ENCODE measurements around the gene MS4A18. TPM values are rescaled to one million over a fixed set of nuclear protein-coding genes. Genes with fewer than 3 reads are reported as not detected.

The MS4A18 gene
- not detected in 2 replicates for total RNA-seq

DNA sequence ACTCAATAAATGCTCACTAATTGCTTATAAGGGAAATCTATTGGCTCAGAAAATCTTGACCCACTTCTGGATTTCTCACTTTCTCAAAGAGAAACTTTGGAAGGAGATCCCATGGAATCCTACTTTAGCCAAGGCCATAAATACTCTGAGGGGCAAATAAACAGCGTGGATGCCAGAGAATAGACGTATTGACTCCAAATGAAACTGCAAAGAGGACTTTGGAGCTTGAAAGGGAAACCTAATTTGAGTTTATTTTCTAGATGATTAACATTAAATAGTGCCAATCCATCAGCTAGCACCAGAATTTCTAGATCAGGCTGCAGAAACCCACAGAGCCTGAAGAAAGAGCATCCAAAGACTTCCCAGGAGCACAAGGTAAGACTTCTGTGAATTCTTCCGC lies at the start of gene MS4A18:
Gene MS4A18 (plus strand): TSS at position 301 of the 400 bp plus-strand sequence.

DNA sequence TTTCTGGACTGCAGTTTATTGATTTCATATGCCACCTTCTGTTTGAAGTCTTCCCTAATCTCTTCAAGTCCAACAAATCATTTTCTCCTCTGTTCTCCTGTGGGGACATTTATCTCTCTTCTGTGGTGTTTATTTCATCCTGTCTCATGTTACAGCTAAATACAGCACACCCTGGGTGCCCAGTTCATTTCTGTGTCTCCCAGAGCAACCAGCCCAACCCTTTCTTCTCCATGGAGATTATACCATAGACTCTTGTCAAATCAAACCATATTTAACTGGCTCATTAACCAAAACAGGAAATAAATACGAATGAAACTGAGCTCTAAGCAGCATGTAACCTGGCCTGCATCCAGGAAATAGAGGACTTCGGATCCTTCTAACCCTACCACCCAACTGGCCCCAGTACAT lies 25.2 kb upstream of the MS4A18 start, which contains the start of gene MS4A8:
Gene MS4A8 (plus strand): TSS at position 329 of the 408 bp plus-strand sequence. CDS start 1,249 bp downstream, outside the sequence.

DNA sequence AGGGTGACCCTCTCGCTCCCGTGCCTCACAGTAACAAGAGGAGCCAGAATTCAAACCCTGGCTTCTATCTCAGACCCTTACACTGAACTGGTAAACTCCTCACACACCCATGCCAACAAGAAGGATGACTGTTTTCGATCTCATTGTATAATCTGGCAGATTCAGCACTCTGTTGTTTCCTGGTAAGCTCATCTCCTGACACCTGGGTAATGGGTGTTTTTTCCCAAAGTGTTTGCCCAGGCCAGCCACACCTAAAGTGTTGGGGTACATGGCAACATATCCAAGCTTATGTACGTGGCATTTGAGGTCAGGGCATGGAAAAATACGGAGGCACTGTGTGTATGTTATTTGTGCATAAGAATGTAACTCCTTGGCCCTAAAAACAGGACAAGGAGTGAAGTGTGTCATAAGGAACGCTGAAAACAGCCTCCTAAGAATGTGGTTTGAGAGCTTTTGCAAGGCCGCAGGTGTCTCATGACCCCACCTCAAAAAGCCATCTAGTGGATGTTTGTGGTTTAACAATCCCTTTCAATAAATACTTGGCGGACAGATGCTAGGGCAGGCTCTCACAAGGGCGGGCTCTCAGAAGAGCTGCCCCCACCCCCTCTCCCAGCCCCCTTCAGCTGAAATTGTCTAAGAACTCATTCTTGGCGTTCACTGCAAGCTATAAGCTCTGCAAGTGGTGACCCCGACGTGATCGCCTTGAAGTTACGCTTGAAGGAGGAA lies 31.9 kb downstream of the MS4A18 start, which contains the start of gene MS4A15:
Gene MS4A15 (plus strand): TSS at position 561 of the 726 bp plus-strand sequence. CDS start 6,867 bp downstream, outside the sequence.

DNA sequence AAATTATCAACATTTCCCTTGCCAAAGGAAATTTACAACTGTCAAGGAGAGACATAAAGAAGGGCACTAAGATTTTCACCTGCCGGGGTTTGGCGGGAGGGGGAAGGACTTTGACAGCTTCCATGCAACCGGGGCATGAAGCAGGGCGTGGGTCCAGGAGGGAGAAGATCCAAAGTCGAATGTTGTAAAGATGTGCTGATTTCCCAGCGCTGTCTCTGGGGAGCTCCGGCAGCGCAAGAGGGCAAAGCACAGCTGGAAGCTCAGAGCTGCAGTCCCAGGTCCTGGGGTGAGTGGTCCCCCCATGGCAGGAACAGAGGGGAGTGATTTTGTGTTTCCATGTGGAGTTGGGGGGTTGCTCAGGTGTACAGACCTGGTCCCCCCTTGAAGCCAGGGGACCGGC lies 60.6 kb downstream of the MS4A18 start, which contains the start of gene MS4A10:
Gene MS4A10 (plus strand): TSS at position 198 of the 400 bp plus-strand sequence. CDS start 5,003 bp downstream, outside the sequence.

Other genes with a start within 250 kb of the MS4A18 start
- not detected in 2 replicates for gene MS4A12, start 231.9 kb upstream of the MS4A18 start, total RNA-seq
- not detected in 2 replicates for gene MS4A13, start 209.3 kb upstream of the MS4A18 start, total RNA-seq
- gene MS4A8, start 25.1 kb upstream of the MS4A18 start, total RNA-seq = not detected in 2 replicates
- gene MS4A15, start 32.1 kb downstream of the MS4A18 start, total RNA-seq = not detected in 2 replicates
- not detected in 2 replicates for gene MS4A10, start 60.6 kb downstream of the MS4A18 start, total RNA-seq
- 34.1 and 38.9 TPM in 2 replicates for gene CCDC86, start 117.4 kb downstream of the MS4A18 start, total RNA-seq
- gene PTGDR2, start 131.2 kb downstream of the MS4A18 start, total RNA-seq = 0.07 TPM in 1 of 2 replicates, not detected in the other
- gene ZP1, start 142.8 kb downstream of the MS4A18 start, total RNA-seq = not detected in 2 replicates
- gene PRPF19, start 181.9 kb downstream of the MS4A18 start, total RNA-seq = 64.0 and 73.1 TPM in 2 replicates
- 36.4 and 47.4 TPM in 2 replicates for gene TMEM109, start 189.4 kb downstream of the MS4A18 start, total RNA-seq
- gene TMEM132A, start 199.7 kb downstream of the MS4A18 start, total RNA-seq = 107 and 120 TPM in 2 replicates
- 0.05 and 0.07 TPM in 2 replicates for gene SLC15A3, start 227.5 kb downstream of the MS4A18 start, total RNA-seq
- 0.19 and 0.28 TPM in 2 replicates for gene CD6, start 247.0 kb downstream of the MS4A18 start, total RNA-seq